HG03460 (cell line): Measurements from ENCODE around the gene CDH12.
"Not testable (repeated sequence)": the region's sequence is repeated elsewhere in the genome, so short reads cannot be mapped to it uniquely, and the experiment has no call there.

Source experiments
- ATAC-seq: cut with Tn5 transposase; IDR thresholded peaks from one replicate; pipeline ENCODE4 v1.9.1; 2021; ENCODE audit not compliant: unreplicated experiment

CDH12 gene

DNA sequence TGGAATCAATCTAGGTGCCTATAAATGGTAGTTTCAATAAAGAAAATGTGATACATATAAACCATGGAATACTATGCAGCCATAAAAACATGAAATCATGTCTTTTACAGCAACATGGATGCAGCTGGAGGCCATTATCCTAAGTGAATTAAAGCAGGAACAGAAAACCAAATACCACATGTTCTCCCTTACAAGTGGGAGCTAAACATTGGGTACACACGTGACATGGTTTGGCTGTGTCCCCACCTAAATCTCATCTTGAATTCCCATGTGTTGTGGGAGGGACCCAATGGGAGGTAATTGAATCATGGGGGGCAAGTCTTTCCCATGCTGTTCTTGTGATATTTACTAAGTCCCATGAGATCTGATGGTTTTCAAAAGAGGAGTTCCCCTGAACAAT, 78.9 kb downstream of the CDH12 start:
- not testable (repeated sequence) for ATAC-seq

DNA sequence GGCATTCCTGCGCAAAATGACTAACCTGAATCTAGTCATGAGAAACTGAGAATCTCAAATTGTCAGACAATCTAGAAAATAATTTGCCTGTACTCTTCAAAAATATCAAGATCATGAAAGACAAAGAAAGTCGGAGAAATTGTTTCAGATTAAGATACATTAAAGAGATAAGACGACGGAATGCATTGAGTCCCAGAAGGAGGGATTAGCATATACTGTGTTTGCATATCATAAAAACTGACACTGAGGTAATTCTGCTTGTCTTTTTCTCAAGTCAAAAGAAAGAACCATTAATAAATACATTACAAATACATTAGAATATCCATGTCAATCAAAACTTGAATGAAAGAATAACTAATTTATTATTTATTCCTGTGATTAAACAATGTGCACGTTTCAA, 88.4 kb downstream of the CDH12 start:
- no peak for ATAC-seq

- no peak for ATAC-seq
These were observed 95.4 kb downstream of the CDH12 start for GRCh38 chr5:22757776-22758175.

GRCh38 chr5:22754155-22754554, 99.0 kb downstream of the CDH12 start:
- ATAC-seq, result no peak

DNA sequence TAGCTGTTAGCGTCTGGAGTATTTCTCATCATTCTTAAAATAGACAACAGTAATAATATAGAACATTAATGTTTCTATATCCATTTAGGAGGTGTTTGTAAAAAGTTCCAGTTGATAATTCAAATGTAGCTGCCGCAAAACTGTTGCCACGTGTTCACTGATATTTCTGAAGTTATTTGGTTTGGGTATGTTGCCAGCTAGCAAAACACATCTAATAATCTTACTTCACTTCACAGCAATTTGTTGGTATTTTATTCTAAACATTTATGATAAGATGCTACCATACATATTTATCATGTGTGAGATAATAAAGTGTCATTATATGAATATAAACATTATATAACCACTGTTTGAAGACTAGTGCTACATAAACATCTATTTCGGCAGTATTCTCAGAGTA, 101.6 kb downstream of the CDH12 start:
- no peak for ATAC-seq

GRCh38 chr5:22736443-22737003, 116.6 kb downstream of the CDH12 start:
- no peak for ATAC-seq

DNA sequence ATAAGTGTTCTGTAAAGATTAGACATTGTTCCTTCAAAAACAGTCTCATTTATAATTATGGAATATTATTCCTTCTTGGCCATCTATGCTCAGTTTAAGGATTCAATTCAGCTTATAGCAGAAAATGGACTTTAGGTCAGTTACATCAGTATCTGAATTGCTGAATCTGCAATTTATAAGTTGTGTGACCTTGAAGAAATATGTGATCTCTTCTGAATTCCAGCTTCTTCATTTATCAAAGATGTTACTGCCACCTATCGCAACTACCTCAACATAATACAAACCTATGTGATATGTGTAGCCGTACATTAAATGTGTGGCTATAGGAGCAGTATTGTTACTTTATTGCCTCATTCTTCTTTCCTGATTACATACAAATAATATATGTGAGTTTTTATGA, 118.2 kb downstream of the CDH12 start:
- ATAC-seq, result no peak

- no peak for ATAC-seq
These were observed 124.5 kb downstream of the CDH12 start for GRCh38 chr5:22728610-22729009.

DNA sequence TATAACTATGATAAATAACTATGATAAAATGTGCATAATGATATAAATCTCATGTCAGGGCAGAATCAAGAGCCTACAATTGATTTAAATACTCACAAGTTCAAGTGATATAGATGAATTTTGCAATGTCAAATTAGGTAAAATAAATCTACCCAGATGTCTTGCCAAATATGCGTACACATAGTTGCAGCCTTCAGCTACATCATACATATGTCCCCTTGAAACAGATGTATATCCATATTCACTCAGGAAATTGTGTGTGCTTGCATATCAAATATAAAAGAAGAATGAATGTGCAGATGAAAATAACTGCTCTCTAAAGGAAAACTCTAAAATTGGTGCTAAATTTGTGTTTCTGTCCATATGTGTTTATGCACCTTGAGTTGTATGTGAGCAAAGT, 130.7 kb downstream of the CDH12 start:
- ATAC-seq, result no peak

- ATAC-seq, result no peak
These were observed 131.1 kb downstream of the CDH12 start for GRCh38 chr5:22722056-22722455.

DNA sequence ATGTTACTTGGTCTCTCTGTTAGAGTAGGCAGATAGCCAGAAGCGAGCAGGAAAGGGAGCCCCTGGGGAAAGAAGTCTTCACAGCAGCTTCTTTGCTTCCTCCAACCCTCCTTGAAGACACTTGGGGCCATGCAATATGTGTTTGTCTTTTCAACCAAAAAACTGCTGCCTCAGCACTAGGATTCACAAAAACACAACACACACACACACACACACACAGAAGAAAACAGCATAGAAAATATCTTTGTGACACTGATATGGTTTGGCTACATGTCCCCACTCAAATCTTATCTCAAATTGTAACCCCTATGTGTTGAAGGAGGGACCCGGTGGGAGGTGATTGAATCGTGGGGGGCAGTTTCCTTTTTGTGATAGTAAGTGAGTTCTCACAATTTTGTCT, 133.3 kb downstream of the CDH12 start:
- no peak for ATAC-seq

DNA sequence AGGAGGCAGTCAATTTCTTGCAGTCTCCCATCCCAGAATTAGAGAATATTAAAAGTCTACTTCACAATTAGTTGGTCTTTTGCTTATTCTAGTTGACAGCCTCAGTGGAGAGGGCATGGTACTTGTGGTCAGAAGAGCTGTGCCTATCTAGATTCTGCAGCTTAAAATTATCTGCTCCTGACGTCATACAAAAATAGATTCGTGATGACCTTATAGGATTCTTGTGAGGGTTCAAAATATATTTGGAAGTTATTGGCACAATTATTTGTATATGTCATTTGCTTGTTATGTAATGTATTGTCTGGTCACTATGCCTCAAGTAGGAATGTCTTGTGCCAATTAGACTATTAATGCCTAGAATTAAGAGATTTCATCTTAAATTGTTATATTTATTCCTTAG, 142.5 kb downstream of the CDH12 start:
- ATAC-seq, result no peak

GRCh38 chr5:22709743-22710142, 143.4 kb downstream of the CDH12 start:
- no peak for ATAC-seq

- no peak for ATAC-seq
These were observed 144.3 kb downstream of the CDH12 start for GRCh38 chr5:22708770-22709328.

DNA sequence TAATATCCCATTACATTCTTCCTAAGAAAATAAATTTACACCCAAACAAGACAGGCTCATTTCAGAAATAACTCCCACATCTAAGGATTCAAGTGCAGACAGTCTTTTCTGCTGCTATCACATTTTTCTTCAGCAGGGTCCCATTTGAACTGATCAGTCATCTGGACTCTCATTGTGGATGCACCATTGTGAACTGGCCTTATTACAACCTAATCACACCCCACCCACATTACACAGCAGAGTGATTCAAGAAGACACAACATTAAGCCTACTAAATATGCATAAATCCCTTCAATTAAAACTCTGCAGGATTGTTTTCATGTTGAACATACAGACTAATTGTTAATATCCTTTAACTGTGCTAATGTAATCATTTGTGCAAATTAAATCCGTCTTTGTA, 146.2 kb downstream of the CDH12 start:
- ATAC-seq, result no peak

DNA sequence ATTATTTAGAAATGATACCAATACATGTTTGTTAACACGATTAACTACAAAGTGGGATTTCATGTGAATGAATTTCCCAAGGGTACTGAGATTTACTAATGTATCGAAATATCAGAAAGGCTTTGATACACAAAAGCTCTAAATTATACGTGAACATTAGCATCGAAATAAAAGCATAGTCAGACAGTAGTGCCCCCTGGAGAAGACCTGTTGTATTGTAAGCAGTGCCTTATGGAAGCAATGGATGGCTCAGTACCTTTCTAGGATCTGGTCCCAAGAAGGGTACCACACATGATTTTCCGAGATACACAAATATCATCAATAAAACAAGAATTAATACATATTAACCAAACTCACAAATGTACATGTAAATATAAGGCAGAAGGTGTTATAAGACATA, 153.8 kb downstream of the CDH12 start:
- ATAC-seq, result no peak

DNA sequence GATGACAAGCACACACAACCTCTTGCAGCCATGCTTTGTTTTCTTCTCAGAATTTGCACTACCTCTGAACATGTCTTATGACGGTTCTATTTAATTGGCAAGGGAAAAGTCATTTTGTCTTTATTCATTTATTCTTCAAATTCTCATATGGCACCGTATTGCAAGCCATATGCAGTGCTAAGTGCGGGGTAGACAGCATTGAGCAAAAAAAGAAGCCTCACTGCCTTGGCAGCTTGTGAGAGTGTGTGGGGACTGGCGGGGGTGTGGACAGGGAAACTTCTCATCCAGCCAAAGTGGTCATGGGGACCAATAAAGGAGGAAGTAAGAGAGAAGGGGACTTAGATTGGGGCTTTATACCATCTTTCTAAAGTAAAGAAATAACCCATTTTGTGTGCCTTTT, 160.0 kb downstream of the CDH12 start:
- ATAC-seq, result no peak

- no peak for ATAC-seq
These were observed 170.1 kb downstream of the CDH12 start for GRCh38 chr5:22683050-22683449.

GRCh38 chr5:22678886-22679285, 174.3 kb downstream of the CDH12 start:
- ATAC-seq, result no peak

DNA sequence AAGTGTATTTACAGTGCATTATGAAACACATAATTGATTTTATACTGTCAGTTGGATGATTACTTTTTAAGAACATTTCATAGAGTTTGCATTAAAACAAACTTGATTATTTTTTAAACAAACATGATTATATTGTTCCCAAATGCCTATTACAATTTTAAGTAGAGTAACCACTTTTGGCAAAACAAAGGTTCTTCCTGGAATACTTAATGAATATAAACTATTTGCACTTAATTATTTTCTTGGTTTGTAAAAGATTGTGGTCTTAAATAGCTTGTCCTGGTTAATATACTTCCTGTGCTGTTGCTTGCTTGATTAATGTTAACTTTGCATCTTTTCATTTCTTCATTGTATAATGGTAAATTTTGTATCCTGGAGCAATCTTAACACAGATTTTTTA, 180.0 kb downstream of the CDH12 start:
- no peak for ATAC-seq

DNA sequence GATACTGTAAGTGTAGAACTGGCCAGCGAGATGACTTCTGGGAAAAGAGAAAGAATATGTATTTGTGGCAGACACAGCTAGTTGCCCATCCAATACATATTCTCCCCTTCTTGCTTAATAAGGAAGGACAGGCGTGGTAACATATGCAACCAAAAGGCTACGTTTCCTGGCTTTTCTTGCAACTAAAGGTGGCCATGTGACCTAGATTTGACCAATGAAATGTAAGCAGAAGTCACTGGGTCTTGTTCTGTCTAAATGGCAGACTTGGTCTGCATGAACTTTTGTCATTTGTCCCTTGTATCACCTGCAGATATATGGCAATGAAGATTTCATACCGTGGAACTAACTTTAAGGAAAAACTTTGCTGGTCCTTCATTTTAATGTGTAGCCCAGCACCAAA, 183.8 kb downstream of the CDH12 start:
- no peak for ATAC-seq

- no peak for ATAC-seq
These were observed 187.3 kb downstream of the CDH12 start for GRCh38 chr5:22665801-22666200.

GRCh38 chr5:22663134-22663533, 190.0 kb downstream of the CDH12 start:
- no peak for ATAC-seq
